LHCN-M2 (cell line): Measurements from ENCODE around the gene TCL1B. TPM values are rescaled to one million over a fixed set of nuclear protein-coding genes. Genes with fewer than 3 reads are reported as not detected.

Source experiments
- total RNA-seq: library from RNA; depleted of rRNA; stranded (reverse); fragments of >200 nt; gene quantifications from 2 replicates; pipeline ENCODE4 v1.2.3, GENCODE V29; 2014; rRNA removed

TCL1B gene
- total RNA-seq, 1 experiment from 2014 or later = not detected

Other genes with a start within 250 kb of the TCL1B start
- 8.4 and 12.5 TPM in 2 replicates for gene SYNE3, start 169.8 kb upstream of the TCL1B start, total RNA-seq
- gene GLRX5, start 151.4 kb upstream of the TCL1B start, total RNA-seq = 39.9 and 46.9 TPM in 2 replicates
- gene TCL1A, start 27.7 kb downstream of the TCL1B start, total RNA-seq = not detected in 2 replicates
- 0.06 TPM in 1 of 2 replicates, not detected in the other for gene TUNAR, start 190.4 kb downstream of the TCL1B start, total RNA-seq